GM23338 (cell line): ENCODE measurements around the gene SPECC1.

Experiments
- CREB1 ChIP-seq: fragments of 250-450 bp; sonication (Bioruptor Pico); IDR thresholded peaks from 2 replicates; pipeline ENCODE4 v1.5.0; 2020; ENCODE audit warnings: low read depth, mild to moderate bottlenecking, moderate library complexity
- CTCF ChIP-seq, 2 experiments: fragments of 200-600 bp in 1 of 2; sonication (generic) in 1 of 2; conservative IDR thresholded peaks; 2 replicates each; pipeline versions ENCODE4 v1.5.1 to v1.6.1; 2016 to 2017; ENCODE audit warnings: antibody characterized with exemption in 2 of 2, low read depth in 2 of 2, mild to moderate bottlenecking in 2 of 2, moderate library complexity in 1 of 2
- EZH2 ChIP-seq: fragments of 200-600 bp; sonication (generic); IDR thresholded peaks from one replicate; pipeline ENCODE4 v1.8.0; 2017; ENCODE audit warnings: antibody characterized with exemption, mild to moderate bottlenecking, low read depth; ENCODE audit not compliant: unreplicated experiment
- EZH2phosphoT487 ChIP-seq: fragments of 200-600 bp; sonication (generic); IDR thresholded peaks from one replicate; pipeline ENCODE4 v1.8.1; 2018; ENCODE audit warnings: antibody characterized with exemption; ENCODE audit not compliant: unreplicated experiment
- JUNB ChIP-seq: IDR thresholded peaks from one replicate; pipeline ENCODE4 v1.6.1; 2016; ENCODE audit warnings: antibody characterized with exemption; ENCODE audit not compliant: unreplicated experiment
- NANOG ChIP-seq: IDR thresholded peaks from 2 replicates; pipeline ENCODE4 v1.6.1; 2016; ENCODE audit warnings: antibody characterized with exemption, borderline replicate concordance
- POLR2AphosphoS5 ChIP-seq: IDR thresholded peaks from 2 replicates; pipeline ENCODE4 v1.6.1; 2016; ENCODE audit warnings: antibody characterized with exemption, low read depth
- REST ChIP-seq: IDR thresholded peaks from one replicate; pipeline ENCODE4 v1.6.1; 2018; ENCODE audit warnings: antibody characterized with exemption; ENCODE audit not compliant: unreplicated experiment
- STAT1 ChIP-seq: IDR thresholded peaks from one replicate; pipeline ENCODE4 v1.6.1; 2016; ENCODE audit warnings: antibody characterized with exemption; ENCODE audit not compliant: unreplicated experiment
- ZNF114 ChIP-seq: fragments of 250-450 bp; sonication (Bioruptor Pico); IDR thresholded peaks from 2 replicates; pipeline ENCODE4 v1.5.0; 2020; ENCODE audit warnings: mild to moderate bottlenecking, moderate library complexity
- ZNF331 ChIP-seq: fragments of 250-450 bp; sonication (Bioruptor Pico); IDR thresholded peaks from 2 replicates; pipeline ENCODE4 v1.5.0; 2020; ENCODE audit warnings: low read depth, mild to moderate bottlenecking, moderate library complexity
- TF ChIP-seq, protein P1 (sequence below): IDR thresholded peaks from 2 replicates; pipeline ENCODE4 v1.6.1; 2016; ENCODE audit warnings: antibody characterized with exemption
- TF ChIP-seq, protein P2 (sequence below): fragments of 250-450 bp; sonication (Bioruptor Pico); IDR thresholded peaks from 2 replicates; pipeline ENCODE4 v1.5.0; 2020; ENCODE audit warnings: mild to moderate bottlenecking, moderate library complexity

DNA sequence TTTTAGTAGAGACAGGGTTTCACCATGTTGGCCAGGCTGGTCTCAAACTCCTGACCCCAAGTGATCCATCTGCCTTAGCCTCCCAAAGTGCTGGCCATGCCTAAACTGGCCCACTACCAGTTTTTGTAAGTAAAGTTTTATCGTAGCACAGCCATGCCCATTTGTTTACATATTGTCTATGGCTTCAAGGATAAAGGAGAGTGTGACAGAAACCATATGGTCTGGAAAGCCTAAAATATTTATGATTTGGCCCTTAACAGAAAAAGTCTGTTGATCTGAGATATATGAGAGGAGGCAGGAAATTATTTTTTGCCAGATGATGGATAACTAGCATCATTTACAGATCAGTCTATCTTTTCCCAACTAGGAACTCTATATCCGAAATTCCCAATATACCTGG, 36.0 kb upstream of the SPECC1 start:
- TF ChIP-seq CTCF (conservative IDR thresholded peaks at IDR 0.05; ENCODE audit: low read depth in 2 of 2) (no peak), EZH2 (no peak), CREB1 (CRISPR knock-in tag) (no peak), POLR2AphosphoS5 (no peak), EZH2phosphoT487 (no peak), JUNB (no peak), REST (no peak), NANOG (no peak), ZNF331 (CRISPR knock-in tag) (no peak), STAT1 (no peak), ZNF114 (no peak)
- TF ChIP-seq, protein P1, sequence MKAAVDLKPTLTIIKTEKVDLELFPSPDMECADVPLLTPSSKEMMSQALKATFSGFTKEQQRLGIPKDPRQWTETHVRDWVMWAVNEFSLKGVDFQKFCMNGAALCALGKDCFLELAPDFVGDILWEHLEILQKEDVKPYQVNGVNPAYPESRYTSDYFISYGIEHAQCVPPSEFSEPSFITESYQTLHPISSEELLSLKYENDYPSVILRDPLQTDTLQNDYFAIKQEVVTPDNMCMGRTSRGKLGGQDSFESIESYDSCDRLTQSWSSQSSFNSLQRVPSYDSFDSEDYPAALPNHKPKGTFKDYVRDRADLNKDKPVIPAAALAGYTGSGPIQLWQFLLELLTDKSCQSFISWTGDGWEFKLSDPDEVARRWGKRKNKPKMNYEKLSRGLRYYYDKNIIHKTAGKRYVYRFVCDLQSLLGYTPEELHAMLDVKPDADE = no peak
- TF ChIP-seq, protein P2, sequence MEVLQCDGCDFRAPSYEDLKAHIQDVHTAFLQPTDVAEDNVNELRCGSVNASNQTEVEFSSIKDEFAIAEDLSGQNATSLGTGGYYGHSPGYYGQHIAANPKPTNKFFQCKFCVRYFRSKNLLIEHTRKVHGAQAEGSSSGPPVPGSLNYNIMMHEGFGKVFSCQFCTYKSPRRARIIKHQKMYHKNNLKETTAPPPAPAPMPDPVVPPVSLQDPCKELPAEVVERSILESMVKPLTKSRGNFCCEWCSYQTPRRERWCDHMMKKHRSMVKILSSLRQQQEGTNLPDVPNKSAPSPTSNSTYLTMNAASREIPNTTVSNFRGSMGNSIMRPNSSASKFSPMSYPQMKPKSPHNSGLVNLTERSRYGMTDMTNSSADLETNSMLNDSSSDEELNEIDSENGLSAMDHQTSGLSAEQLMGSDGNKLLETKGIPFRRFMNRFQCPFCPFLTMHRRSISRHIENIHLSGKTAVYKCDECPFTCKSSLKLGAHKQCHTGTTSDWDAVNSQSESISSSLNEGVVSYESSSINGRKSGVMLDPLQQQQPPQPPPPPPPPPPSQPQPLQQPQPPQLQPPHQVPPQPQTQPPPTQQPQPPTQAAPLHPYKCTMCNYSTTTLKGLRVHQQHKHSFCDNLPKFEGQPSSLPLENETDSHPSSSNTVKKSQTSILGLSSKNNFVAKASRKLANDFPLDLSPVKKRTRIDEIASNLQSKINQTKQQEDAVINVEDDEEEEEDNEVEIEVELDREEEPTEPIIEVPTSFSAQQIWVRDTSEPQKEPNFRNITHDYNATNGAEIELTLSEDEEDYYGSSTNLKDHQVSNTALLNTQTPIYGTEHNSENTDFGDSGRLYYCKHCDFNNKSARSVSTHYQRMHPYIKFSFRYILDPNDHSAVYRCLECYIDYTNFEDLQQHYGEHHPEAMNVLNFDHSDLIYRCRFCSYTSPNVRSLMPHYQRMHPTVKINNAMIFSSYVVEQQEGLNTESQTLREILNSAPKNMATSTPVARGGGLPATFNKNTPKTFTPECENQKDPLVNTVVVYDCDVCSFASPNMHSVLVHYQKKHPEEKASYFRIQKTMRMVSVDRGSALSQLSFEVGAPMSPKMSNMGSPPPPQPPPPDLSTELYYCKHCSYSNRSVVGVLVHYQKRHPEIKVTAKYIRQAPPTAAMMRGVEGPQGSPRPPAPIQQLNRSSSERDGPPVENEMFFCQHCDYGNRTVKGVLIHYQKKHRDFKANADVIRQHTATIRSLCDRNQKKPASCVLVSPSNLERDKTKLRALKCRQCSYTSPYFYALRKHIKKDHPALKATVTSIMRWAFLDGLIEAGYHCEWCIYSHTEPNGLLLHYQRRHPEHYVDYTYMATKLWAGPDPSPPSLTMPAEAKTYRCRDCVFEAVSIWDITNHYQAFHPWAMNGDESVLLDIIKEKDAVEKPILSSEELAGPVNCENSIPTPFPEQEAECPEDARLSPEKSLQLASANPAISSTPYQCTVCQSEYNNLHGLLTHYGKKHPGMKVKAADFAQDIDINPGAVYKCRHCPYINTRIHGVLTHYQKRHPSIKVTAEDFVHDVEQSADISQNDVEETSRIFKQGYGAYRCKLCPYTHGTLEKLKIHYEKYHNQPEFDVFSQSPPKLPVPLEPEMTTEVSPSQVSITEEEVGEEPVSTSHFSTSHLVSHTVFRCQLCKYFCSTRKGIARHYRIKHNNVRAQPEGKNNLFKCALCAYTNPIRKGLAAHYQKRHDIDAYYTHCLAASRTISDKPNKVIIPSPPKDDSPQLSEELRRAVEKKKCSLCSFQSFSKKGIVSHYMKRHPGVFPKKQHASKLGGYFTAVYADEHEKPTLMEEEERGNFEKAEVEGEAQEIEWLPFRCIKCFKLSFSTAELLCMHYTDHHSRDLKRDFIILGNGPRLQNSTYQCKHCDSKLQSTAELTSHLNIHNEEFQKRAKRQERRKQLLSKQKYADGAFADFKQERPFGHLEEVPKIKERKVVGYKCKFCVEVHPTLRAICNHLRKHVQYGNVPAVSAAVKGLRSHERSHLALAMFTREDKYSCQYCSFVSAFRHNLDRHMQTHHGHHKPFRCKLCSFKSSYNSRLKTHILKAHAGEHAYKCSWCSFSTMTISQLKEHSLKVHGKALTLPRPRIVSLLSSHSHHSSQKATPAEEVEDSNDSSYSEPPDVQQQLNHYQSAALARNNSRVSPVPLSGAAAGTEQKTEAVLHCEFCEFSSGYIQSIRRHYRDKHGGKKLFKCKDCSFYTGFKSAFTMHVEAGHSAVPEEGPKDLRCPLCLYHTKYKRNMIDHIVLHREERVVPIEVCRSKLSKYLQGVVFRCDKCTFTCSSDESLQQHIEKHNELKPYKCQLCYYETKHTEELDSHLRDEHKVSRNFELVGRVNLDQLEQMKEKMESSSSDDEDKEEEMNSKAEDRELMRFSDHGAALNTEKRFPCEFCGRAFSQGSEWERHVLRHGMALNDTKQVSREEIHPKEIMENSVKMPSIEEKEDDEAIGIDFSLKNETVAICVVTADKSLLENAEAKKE (CRISPR knock-in tag) = no peak
